ENCODE data around the gene ANK2.
"Not testable (repeated sequence)": the region's sequence is repeated elsewhere in the genome, so short reads cannot be mapped to it uniquely, and the experiment has no call there.

The ANK2 gene

GRCh38 chr4:113148925-113149324 lies 99.5 kb downstream of the ANK2 start:
- DNase-seq (ENCODE audit: low read depth in 2 of 2), result no peak

- DNase-seq (ENCODE audit: low read depth in 2 of 2), result no peak
Observed at GRCh38 chr4:113153529-113154101, 104.2 kb downstream of the ANK2 start.

GRCh38 chr4:113154281-113154680 lies 104.8 kb downstream of the ANK2 start:
- DNase-seq (ENCODE audit: low read depth in 2 of 2), result no peak

GRCh38 chr4:113157086-113157857 lies 107.8 kb downstream of the ANK2 start:
- no peak for DNase-seq (ENCODE audit: low read depth in 2 of 2)

GRCh38 chr4:113159942-113160545 lies 110.6 kb downstream of the ANK2 start:
- no peak for DNase-seq (ENCODE audit: low read depth in 2 of 2)

GRCh38 chr4:113160548-113160947 lies 111.1 kb downstream of the ANK2 start:
- no peak for DNase-seq (ENCODE audit: low read depth in 2 of 2)

GRCh38 chr4:113162089-113162488 lies 112.6 kb downstream of the ANK2 start:
- no peak for DNase-seq (ENCODE audit: low read depth in 2 of 2)

GRCh38 chr4:113169368-113169767 lies 119.9 kb downstream of the ANK2 start:
- no peak for DNase-seq (ENCODE audit: low read depth in 2 of 2)

- DNase-seq (ENCODE audit: low read depth in 2 of 2), result no peak
Observed at GRCh38 chr4:113170115-113170804, 120.8 kb downstream of the ANK2 start.

GRCh38 chr4:113170805-113171468 lies 121.5 kb downstream of the ANK2 start:
- no peak for DNase-seq (ENCODE audit: low read depth in 2 of 2)

- DNase-seq (ENCODE audit: low read depth in 2 of 2), result no peak
Observed at GRCh38 chr4:113173126-113173792, 123.8 kb downstream of the ANK2 start.

DNA sequence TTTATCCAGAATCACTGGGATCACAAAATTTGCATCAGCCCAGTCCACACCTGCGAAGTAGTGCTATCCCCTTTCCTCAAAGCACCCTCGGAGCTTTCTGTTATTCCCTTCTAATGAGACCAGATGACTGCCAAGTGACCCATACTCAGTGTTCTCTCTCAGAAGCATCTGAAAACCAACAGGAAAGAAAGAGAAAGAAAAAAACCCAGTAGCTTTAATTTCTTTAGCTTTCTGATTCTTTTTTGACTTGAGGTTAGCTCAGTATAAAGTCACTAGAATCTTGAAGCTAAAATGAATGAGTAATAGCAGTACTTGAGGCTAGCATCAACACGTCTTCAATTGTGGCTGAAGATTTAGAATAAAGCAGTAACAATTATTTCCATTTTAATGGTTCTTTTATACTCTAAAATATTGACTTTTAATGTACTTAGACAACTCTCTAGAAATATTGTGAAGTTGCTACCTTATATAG lies 124.4 kb downstream of the ANK2 start:
- no peak for DNase-seq (ENCODE audit: low read depth in 2 of 2)

DNA sequence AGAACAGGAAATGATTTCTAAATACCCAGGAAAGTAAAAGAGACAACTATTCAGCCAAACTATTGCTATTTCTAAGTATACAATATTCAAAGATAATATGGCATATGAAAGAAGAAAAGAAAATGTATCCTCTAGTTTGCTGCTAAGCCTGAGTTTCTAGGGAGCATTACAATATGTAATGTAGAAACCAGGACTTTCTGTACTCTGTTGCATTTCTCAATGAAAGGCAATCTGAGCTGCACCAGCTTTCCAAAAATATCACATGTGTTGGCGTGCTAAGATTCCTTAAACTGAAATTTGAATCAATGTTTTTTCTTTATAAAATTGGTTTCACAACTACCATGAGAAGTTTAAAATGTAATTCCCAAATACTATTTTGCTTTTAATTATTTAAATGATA lies 129.6 kb downstream of the ANK2 start:
- no peak for DNase-seq (ENCODE audit: low read depth in 2 of 2)

DNA sequence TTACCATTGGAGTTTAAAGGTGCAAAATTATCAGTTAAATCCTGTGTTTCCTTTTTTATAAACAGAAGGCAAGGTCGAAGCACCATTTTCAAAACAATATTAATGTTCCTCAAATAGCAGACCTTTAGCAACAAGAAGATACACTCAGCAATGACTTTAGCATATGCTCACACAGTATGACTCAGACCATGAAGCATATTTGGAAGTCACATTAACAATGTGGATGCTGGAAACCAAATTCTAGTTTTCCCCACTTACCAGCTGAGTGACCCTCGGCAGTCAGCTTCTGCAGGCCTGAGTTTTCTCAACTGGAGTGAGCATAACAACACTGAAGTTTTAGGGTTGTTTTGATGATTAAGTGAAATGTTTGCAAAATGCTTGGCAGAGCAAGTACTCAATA lies 130.5 kb downstream of the ANK2 start:
- no peak for DNase-seq (ENCODE audit: low read depth in 2 of 2)

- no peak for DNase-seq (ENCODE audit: low read depth in 2 of 2)
Observed at GRCh38 chr4:113181289-113182007, 132.0 kb downstream of the ANK2 start.

DNA sequence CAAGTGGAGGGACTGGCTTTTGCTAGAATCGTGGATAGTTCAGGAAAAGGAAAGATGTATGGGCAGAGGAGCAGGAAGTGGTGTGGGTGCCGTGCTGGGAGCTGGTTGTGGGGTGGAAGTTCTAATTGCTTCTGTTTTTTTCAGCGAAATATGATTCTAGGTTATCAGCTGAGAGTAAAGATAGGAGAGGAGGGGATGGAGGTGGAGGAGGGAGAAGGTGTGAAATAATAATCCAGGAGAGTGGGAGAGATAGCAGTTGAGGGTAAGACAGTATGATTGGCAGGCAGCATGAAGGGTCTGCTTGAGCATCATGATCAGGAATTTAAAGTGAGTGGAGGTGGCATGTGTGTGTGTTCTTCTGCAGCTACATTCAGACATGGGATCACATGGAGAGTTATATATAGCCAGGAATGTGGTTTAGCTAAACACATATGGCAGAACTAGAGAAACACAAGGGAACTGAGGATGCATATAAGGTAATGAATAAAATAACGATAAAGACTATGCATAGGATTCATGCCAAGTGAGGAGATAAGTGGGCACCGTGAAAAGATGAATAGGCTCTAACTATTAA lies 133.7 kb downstream of the ANK2 start:
- DNase-seq (ENCODE audit: low read depth in 2 of 2), result no peak

DNA sequence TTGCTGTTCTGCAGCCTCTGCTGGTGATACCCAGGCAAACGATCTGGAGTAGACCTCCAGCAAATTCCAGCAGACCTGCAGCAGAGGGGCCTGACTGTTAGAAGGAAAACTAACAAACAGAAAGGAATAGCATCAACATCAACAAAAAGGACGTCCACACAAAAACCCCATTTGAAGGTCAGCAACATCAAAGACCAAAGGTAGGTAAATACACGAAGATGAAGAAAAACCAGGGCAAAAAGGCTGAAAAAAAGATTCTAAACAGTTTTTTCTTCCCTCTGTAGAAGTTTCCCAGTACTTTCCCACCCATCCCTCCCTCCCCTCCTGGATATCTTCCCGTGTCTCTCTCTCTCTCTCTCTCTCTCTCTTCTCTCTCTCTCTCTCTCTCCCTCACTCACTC lies 136.8 kb downstream of the ANK2 start:
- DNase-seq (ENCODE audit: low read depth in 2 of 2), result not testable (repeated sequence)

GRCh38 chr4:113186913-113187312 lies 137.5 kb downstream of the ANK2 start:
- no peak for DNase-seq (ENCODE audit: low read depth in 2 of 2)

- no peak for DNase-seq (ENCODE audit: low read depth in 2 of 2)
Observed at GRCh38 chr4:113187358-113187757, 137.9 kb downstream of the ANK2 start.

- DNase-seq (ENCODE audit: low read depth in 2 of 2), result no peak
Observed at GRCh38 chr4:113189546-113189945, 140.1 kb downstream of the ANK2 start.

All from stimulated activated CD8-positive, alpha-beta memory T cell treated with anti-CD3 and anti-CD28 coated beads, Interleukin-7, amount 100 ng/mL, for 1 hour (primary cell).